NCI-H1436 treated with DMSO at 0.1 percent for 48 hours (cell line): ENCODE data around the gene RNLS.
"Not testable (repeated sequence)": the region's sequence is repeated elsewhere in the genome, so short reads cannot be mapped to it uniquely, and the experiment has no call there.

ENCODE experiments used
- DNase-seq: peaks from one replicate; lab custom pipeline; 2025; lab: John Stamatoyannopoulos, UW

Gene RNLS

GRCh38 chr10:88343761-88344484 lies 239.2 kb downstream of the RNLS start:
- DNase-seq, result no peak

DNA sequence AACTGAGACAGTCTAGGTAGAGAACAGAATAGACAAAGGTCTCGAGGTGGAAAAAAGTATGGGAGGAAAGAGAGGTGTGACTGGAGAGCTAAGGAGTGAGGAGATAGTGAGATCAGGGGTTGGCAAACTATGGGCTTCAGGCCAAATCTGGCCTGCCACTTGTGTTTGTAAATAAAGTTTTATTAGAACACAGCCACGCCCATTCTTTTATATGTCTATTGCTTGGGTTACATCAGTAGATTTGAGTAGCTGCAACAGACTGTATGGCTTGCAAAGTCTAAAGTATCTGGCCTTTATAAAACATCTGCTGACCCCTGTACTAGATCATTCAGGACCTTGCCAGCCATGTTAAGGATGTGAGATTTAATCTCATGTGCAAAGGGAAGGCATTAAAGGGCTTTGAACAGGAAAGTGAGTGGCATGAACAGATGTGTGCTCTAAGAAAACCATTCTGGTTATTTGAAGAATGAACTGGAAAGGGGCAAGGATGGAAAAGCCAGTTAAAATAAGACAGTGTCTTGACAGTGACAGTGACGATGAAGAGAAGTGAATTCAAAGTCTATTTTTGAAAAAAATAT lies 240.3 kb downstream of the RNLS start:
- no peak for DNase-seq

DNA sequence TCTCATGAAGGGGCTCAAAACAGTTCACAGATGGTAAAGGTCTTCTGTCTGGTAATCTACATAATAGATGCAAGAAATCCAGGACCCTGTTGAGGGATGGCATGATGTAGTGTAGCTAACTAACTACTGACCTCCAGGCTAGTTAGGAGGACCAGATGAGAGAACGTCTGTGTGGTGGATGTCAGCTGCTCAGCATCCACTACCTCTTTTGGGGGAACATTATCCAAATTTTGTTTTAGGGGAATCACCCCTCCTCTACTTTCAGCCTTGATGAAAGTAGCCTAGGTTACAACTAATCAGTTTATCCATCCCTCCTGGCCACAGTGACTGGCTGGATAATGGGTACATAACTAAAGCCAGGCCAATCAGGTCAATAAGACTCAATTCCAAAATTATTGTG lies 246.0 kb downstream of the RNLS start:
- no peak for DNase-seq

- no peak for DNase-seq
These were observed 246.8 kb downstream of the RNLS start for GRCh38 chr10:88336334-88336733.

DNA sequence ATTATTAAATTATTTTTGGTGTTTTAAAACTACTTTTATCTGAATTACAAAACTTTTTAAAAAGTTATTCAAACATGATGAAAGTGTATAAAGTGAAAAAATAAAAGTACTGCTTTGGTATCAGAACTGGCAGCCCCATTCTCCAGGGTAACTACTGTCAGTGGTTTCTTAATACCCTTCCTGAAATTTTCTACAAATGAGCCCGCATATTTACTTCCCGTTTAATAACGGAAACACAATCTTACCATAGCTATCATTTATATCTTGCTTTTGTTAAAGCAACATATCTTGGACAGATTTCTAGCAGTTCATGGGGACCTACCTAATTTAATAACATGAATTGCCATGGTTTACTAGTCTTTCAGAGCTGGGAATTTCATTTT lies 249.9 kb downstream of the RNLS start:
- DNase-seq, result no peak

DNA sequence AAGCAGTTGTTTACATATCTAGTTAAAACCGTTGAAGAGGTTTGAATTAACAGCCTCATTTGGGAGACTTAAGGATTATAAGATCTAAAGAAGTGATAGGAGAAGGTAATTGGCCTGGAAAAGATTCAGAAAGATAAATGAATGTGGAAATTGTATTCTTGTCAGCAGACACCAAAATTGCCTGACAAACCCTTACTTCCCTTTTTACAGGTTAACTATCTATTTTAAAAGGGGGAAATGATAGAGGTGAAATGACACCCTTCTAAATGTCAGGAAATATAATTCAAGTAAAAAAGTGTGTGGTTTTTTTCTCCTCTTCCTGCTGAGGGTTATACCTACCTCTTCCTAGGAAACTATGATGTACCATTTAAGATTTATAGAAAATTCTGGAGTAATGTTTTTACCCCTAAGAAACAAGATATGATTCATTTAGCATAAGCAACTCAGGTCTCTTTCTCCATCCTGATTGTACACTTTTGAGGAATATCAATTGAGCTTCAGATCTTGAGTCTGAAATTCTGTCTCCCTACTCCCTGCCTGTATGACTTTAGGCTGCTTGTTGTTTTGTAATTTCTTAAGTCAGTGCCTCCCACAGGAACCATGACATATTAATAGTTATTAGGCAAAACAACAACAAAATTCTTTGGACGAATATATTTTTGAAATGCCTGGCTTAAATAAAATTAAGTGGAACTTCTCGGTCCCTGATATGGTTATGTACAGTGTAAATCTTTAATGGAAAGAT lies 250.4 kb downstream of the RNLS start:
- DNase-seq, result no peak

DNA sequence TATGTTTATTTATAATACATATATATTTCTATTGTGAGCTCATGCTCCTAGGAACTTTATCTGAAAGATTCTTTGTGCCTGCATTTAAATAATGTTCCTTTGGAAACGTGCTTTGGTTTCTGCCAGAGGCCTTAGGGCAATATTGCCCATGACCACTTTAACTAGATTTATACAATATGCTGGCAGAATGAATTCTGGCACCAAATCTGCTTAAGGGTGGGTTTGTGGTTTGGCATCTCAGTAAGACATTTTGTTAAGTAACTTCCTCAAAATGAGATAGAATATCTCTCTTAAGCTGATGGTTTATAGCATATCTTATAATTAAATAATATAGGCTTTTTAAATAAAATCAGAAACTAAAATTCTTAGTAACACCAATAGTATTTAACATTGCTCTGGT lies 252.9 kb downstream of the RNLS start:
- DNase-seq, result no peak

DNA sequence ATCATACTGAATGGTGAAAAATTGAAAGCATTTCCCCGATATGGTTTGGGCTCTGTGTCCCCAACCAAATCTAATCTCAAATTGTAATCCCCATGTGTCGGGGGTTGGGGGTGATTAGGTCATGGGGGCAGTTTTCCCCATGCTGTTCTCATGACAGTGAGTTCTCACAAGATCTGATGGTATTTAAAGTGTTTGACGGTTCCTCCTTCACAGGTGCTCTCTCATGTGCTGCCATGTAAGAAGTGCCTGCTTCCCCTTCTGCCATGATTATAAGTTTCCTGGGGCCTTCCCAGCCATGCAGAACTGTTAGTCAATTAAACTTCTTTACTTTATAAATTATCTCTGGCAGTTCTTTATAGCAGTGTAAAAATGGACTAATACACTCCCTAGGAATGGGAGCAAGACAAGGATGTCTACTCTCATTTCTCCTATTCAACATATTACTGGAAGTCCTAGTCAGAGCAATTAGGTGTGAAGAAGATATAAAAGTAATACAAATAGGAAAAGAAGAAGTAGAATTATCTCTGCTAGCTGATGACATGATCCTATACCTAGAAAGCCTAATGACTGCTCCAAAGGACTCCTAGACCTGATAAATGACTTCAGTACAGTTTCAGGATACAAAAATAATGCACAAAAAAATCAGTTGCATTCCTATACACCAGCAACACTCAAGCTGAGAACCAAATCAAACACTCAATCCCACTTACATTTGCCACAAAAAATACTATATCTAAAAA lies 260.6 kb downstream of the RNLS start:
- no peak for DNase-seq

DNA sequence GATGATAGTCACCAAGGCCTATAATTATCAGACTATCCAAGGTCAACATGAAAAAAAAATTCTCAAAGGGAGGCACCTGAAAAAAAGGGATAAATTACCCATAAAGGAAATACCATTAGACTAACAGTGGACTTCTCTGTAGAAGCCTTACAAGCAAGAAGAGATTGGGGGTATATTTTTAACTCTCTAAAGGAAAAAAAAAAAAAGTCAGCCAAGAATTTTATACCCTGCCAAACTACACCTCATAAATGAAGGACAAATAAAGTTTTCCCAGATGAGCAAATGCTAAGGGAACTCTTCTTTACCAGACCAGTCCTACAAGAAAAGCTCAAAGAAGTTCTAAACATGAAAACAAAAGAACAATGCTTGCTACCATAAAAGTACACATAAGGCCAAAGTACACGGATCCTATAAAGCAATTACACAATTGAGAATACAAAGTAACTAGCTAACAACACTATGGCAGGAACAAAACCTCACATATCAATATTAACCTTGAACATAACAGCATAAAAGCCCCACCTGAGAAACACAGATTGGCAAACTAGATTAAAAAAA lies 263.1 kb downstream of the RNLS start:
- DNase-seq, result no peak

GRCh38 chr10:88318803-88319202 lies 264.3 kb downstream of the RNLS start:
- no peak for DNase-seq

DNA sequence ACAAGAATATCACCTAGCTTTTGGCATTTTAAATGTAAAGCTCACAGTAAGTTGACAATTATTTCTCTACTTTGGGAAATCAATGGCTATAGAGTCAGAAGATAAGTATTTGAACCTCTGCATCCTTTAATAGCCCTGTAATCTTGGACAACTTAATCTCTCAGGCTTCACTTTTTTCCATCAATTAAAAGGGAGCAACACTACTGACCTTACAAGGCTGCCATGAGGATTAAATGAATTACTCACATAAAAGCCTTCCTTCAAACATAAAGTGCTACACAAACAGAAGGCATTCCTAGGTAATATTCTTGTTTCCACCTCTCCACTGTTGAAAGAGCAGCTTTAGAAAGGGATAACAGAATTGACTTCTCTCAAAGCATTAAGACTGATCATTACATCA lies 266.0 kb downstream of the RNLS start:
- no peak for DNase-seq

- no peak for DNase-seq
These were observed 266.7 kb downstream of the RNLS start for GRCh38 chr10:88316292-88316861.

- DNase-seq, result no peak
These were observed 267.4 kb downstream of the RNLS start for GRCh38 chr10:88315755-88316154.

DNA sequence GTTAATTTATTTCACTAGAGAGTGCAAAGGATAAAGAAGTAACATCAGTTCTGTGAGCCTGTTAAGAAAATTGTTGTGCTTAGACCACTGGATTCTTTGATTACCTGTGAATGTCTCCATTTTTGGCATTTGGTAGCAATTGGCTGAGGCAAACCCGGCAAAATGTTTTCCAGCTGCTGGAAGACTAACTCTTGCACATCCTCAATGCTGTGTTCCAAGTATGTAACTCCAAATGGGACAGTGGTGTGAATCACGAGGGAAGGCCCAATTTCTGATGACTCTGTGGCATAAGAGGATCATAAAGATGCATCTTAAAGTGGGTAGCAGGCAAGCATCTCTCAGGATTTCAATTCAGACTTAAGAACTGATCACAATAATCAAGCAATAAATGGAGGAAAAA lies 268.8 kb downstream of the RNLS start:
- DNase-seq, result no peak

DNA sequence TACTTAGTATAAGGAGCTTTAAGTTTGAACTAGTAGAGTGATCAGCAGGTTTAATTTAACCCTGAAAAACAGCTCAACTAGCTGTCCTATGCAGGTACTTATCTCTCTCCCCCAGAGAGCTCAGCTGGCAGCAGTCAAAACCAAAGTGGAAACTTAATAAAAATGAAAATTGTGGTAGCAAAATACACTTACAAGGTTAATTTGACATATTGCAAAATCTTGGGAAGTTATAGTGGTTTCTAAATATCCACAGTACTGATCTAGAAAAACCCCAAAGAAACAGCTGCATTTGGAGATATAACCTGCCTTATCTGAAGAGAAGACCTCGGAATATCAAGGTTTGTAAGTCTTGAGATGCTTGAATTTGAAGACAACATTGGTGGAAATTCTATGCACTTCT lies 269.2 kb downstream of the RNLS start:
- DNase-seq, result no peak

GRCh38 chr10:88312855-88313254 lies 270.3 kb downstream of the RNLS start:
- DNase-seq, result no peak

DNA sequence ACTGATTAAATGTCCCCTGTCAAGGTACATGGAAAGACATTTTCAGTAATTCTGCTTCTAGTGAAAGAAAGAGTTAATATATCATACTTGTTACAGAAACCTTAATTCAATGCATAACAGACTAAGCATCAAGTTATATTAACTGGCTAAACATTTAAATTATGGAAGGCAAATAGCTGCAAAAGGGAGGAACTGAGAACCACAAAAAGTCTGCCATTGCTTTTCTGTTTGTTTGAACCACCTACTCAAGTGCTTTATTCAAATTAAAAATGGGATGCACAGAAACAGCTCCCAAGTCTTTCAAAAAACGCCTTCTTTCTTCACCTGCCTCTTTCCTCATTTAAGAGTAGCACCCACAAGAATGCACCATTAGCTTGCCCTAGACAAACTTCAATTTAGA lies 271.9 kb downstream of the RNLS start:
- DNase-seq, result no peak

DNA sequence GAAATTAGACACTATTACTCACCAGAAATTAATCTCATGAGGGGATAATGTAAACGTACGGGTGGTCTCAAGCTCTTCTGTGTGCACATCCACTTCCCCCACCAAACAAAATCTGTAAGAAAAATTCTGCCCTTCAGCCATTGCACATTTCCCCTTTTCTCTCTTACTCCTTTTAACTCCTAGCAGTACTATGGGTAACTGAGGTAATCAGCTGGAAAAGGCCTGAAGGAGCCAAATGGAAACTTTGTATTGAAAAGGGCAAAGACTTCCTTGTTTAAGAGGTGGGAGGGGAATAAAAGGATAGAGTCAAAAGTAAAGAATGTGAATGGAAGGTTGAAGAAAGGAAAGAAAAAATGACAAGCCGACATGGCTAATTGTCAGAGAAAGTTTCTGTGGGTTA lies 273.8 kb downstream of the RNLS start:
- DNase-seq, result no peak

DNA sequence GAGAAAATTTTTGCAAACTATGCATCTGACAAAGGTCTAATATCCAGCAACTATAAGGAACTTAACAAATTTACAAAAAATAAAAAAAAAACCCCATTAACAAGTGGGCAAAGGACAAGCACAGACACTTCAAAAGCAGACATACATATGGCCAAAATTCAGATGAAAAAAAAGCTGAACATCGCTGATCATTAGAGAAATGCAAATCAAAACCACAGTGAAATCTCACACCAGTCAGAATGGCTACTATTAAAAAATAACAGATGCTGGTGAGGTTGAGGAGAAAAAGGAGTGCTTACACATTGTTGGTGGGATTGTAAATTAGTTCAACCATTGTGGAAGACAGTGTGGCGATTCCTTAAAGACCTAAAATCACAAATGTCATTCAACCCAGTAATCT lies 274.8 kb downstream of the RNLS start:
- DNase-seq, result not testable (repeated sequence)

DNA sequence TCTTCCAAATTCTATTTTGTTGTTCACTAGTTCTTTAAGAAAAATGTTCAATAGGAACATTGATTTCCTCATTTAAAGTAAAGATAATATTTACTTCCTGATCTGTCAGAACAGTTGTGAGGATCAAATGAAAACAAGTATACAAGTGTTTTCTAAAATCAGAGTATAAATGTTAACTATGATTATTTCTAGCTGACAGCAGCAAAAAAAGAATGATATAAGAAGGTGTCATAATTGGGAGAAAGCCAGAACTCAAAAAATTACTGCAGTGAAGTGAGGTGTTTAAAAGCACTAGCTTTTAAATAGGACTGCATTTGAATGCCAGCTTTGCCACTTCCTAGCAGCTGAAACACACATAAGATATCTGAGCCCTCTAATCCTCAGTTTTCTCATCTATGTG lies 283.3 kb downstream of the RNLS start:
- no peak for DNase-seq

DNA sequence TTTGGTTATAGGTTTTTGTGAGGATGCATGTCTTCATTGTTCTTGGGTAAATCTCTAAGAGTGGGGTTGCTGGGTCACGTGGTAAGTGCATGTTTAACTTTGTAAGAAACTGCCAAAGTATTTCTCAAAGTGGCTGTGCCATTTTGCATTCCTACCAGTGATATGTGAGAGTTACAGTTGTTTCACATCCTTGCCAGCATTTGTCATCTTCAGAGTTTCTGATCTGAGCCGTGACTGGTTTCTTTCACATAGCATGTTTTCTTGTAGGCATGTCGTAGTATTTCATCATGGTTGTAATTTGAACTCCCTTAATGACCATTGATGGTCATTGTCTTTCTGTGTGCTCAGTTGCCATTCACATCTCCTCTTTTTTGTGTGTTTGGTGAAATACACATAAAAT lies 286.0 kb downstream of the RNLS start:
- DNase-seq, result no peak

DNA sequence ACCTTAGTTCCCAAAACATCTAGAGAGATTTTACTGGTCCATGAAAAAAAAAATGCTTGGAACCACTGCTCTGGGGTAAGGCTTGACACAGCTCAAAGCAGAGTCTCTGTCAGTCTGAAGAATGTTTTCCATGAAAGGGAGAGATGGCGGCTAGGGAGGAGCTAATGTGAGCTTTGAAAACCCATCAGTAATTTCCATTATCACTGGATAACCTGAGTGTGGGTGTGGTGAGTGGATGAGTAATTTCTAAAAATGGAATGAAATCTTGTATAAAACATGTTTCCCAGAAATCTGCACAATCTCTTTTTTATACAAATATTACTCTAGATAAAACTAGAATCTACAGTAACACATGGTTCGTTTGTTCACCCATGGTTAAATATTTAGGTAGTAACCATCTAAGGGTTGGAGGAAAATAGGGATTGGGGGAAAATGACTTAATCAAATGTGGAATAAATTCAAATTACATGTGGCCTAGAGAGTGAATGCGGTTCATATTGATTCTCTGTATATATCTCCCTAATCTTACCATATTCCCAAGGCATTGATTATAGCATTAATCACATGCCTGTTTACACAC lies 289.4 kb downstream of the RNLS start:
- no peak for DNase-seq
